SU-DHL-6 (cell line): ENCODE measurements around the gene EFCAB8.

ENCODE experiments used
- H2AFZ ChIP-seq: fragments of 200-600 bp; sonication (generic); 2 replicates; pipeline ENCODE4 v1.6.1; 2014; ENCODE audit warnings: low read depth, mild to moderate bottlenecking, moderate library complexity, mixed read lengths, antibody characterized with exemption, low read length; ENCODE audit not compliant: severe bottlenecking
- H3F3A ChIP-seq: fragments of 200-600 bp; shearing (Covaris generic); 2 replicates; pipeline ENCODE4 v1.6.0; 2016; ENCODE audit warnings: antibody characterized with exemption, mild to moderate bottlenecking; ENCODE audit not compliant: insufficient read depth
- H3K27ac ChIP-seq: fragments of 200-600 bp; sonication (generic); 2 replicates; pipeline ENCODE4 v1.5.1; 2016; ENCODE audit warnings: low read depth, mild to moderate bottlenecking, low read length, moderate library complexity, mixed read lengths
- H3K27me3 ChIP-seq: fragments of 200-600 bp; sonication (generic), shearing (Covaris generic); 2 replicates; pipeline ENCODE4 v1.6.0; 2014; ENCODE audit warnings: mild to moderate bottlenecking, low read length
- H3K36me3 ChIP-seq: fragments of 200-600 bp; sonication (generic); 2 replicates; pipeline ENCODE4 v1.6.1; 2014; ENCODE audit warnings: mild to moderate bottlenecking, low read length, mixed read lengths
- H3K4me2 ChIP-seq: fragments of 300-600, 200-600 bp; shearing (Covaris generic), sonication (generic); 2 replicates; pipeline ENCODE4 v1.6.0; 2014; ENCODE audit warnings: low read length, low read depth, mild to moderate bottlenecking; ENCODE audit not compliant: poor library complexity, severe bottlenecking
- H3K4me3 ChIP-seq: fragments of 200-600 bp; sonication (generic); 2 replicates; pipeline ENCODE4 v1.5.1; 2014; ENCODE audit warnings: antibody characterized with exemption, low read length, mild to moderate bottlenecking, mixed read lengths; ENCODE audit not compliant: insufficient read depth, poor library complexity, severe bottlenecking
- H3K79me2 ChIP-seq: fragments of 200-600 bp; sonication (generic); 2 replicates; pipeline ENCODE4 v1.6.1; 2014; ENCODE audit warnings: mild to moderate bottlenecking, low read length, moderate library complexity; ENCODE audit not compliant: insufficient read depth
- H3K9ac ChIP-seq: fragments of 200-600 bp; sonication (generic); 2 replicates; pipeline ENCODE4 v1.7.0; 2014; ENCODE audit warnings: mild to moderate bottlenecking, low read length
- H3K9me2 ChIP-seq: fragments of 200-600 bp; sonication (generic); replicated peaks from 2 replicates; pipeline ENCODE4 v1.6.1; 2014; ENCODE audit warnings: low read length; ENCODE audit not compliant: insufficient read depth
- H3K9me3 ChIP-seq: fragments of 200-600 bp; sonication (generic); 2 replicates; pipeline ENCODE4 v1.6.1; 2014; ENCODE audit warnings: low read length, mixed read lengths; ENCODE audit not compliant: insufficient read depth
- H4K20me1 ChIP-seq: fragments of 200-600 bp; sonication (generic); 2 replicates; pipeline ENCODE4 v1.6.1; 2014; ENCODE audit warnings: low read depth, mild to moderate bottlenecking, antibody characterized with exemption, low read length, moderate library complexity, mixed read lengths
- CTCF ChIP-seq: fragments of 200-600 bp; sonication (generic); IDR thresholded peaks from one replicate; pipeline ENCODE4 v1.5.1; 2017; ENCODE audit warnings: antibody characterized with exemption, mild to moderate bottlenecking, low read length, moderate library complexity; ENCODE audit not compliant: insufficient read depth, poor library complexity, severe bottlenecking
- EZH2phosphoT487 ChIP-seq: fragments of 200-600 bp; sonication (generic), shearing (Covaris generic); conservative IDR thresholded peaks from 2 replicates; pipeline ENCODE4 v1.6.1; 2018; ENCODE audit warnings: mild to moderate bottlenecking, antibody characterized with exemption, low read length, moderate library complexity, mixed read lengths

EFCAB8 gene

GRCh38 chr20:32909451-32909850 lies 50.7 kb downstream of the EFCAB8 start:
- no peaks in the 10 kb centered on the region for H3K27me3 ChIP-seq
- H3K36me3 ChIP-seq, result no peaks in the 10 kb centered on the region
- H2AFZ ChIP-seq, result no peak overlapping the region
- H4K20me1 ChIP-seq, result no peaks in the 10 kb centered on the region
- no peak for TF ChIP-seq CTCF
- no peak for TF ChIP-seq EZH2phosphoT487
- no peak overlapping the region for H3K27ac ChIP-seq
- no peaks in the 10 kb centered on the region for H3K9me3 ChIP-seq
- no peaks in the 10 kb centered on the region for H3K79me2 ChIP-seq
- H3K9ac ChIP-seq, result no peak overlapping the region
- H3K4me3 ChIP-seq, result no peak overlapping the region
- H3F3A ChIP-seq, result no peaks in the 10 kb centered on the region
- no peak overlapping the region for H3K4me2 ChIP-seq
- H3K9me2 ChIP-seq, result no peaks in the 10 kb centered on the region

GRCh38 chr20:32909896-32910571 lies 51.3 kb downstream of the EFCAB8 start:
- Histone ChIP-seq H4K20me1 (no peaks in the 10 kb centered on the region), H3K4me2 (no peak overlapping the region), H3K27ac (no peak overlapping the region), H3K9ac (no peak overlapping the region), H3K9me3 (peaks cover under 1% of the 10 kb centered on the region; the same call in 1 of the 2 replicates), H3K27me3 (0 out of 2 replicates have a peak, but pooled peaks cover under 1% of the 10 kb centered on the region), H3F3A (no peaks in the 10 kb centered on the region), H3K79me2 (no peaks in the 10 kb centered on the region), H2AFZ (no peak overlapping the region), H3K4me3 (no peak overlapping the region), H3K36me3 (0 out of 2 replicates have a peak, but pooled peaks cover under 1% of the 10 kb centered on the region), H3K9me2 (no peaks in the 10 kb centered on the region)
- no peak for TF ChIP-seq EZH2phosphoT487
- no peak for TF ChIP-seq CTCF

GRCh38 chr20:32911355-32911754 lies 52.6 kb downstream of the EFCAB8 start:
- 0 out of 2 replicates have a peak, but pooled peaks cover 2% of the 10 kb centered on the region for H3K36me3 ChIP-seq
- TF ChIP-seq EZH2phosphoT487 (no peak), CTCF (no peak)
- no peak overlapping the region for H3K4me3 ChIP-seq
- H3K79me2 ChIP-seq, result no peaks in the 10 kb centered on the region
- H2AFZ ChIP-seq, result no peak overlapping the region
- no peaks in the 10 kb centered on the region for H3K9me2 ChIP-seq
- no peak overlapping the region for H3K4me2 ChIP-seq
- 0 out of 2 replicates have a peak, but pooled peaks cover 3% of the 10 kb centered on the region for H3K27me3 ChIP-seq
- H3K27ac ChIP-seq, result no peak overlapping the region
- peaks cover 12% of the 10 kb centered on the region; the same call in 1 of the 2 replicates for H3K9me3 ChIP-seq
- H3F3A ChIP-seq, result no peaks in the 10 kb centered on the region
- no peaks in the 10 kb centered on the region for H4K20me1 ChIP-seq
- H3K9ac ChIP-seq, result no peak overlapping the region
